ENCODE data around the gene PSPC1. TPM values are rescaled to one million over a fixed set of nuclear protein-coding genes. Genes with fewer than 3 reads are reported as not detected.

PSPC1 gene
- total RNA-seq, 1 donor from 2014 or later, result 77.0 TPM

- Histone ChIP-seq H3K9me3 (ENCODE audit: low read depth) (no peaks in the 10 kb centered on the region), H3K4me1 (peaks cover 9% of the 10 kb centered on the region), H3K27ac (no peak overlapping the region), H2AFZ (replicated peaks) (no peak overlapping the region), H3K9ac (no peak overlapping the region), H3K79me2 (ENCODE audit: low read depth) (peaks cover 100% of the 10 kb centered on the region), H3K4me3 (no peak overlapping the region), H3K4me2 (no peak overlapping the region), H3F3A (ENCODE audit: low read depth) (peaks cover 13% of the 10 kb centered on the region), H3K36me3 (peaks cover 26% of the 10 kb centered on the region), H4K20me1 (ENCODE audit: low read depth) (peaks cover 95% of the 10 kb centered on the region), H3K27me3 (no peaks in the 10 kb centered on the region)
- Mint-ChIP-seq H3K9me3 (no peaks in the 10 kb centered on the region), H3K36me3 (peaks cover 50% of the 10 kb centered on the region), H3K27me3 (ENCODE audit: insufficient read depth, low read depth) (peaks cover 4% of the 10 kb centered on the region), H3K27ac (no peak overlapping the region), H3K4me1 (peaks cover 6% of the 10 kb centered on the region), H3K4me3 (no peak overlapping the region)
- TF ChIP-seq CTCF (IDR thresholded peaks at IDR 0.05), result no peak
- no peak for TF ChIP-seq EZH2phosphoT487 (IDR thresholded peaks at IDR 0.05)
- no peak for TF ChIP-seq EZH2 (IDR thresholded peaks at IDR 0.05)
- DNase-seq (ENCODE audit: low spot score), result no peak
Observed at GRCh38 chr13:19769854-19770253, 12.9 kb downstream of the PSPC1 start.

- peaks cover 100% of the 10 kb centered on the region for H3K79me2 ChIP-seq (ENCODE audit: low read depth)
- TF ChIP-seq EZH2phosphoT487 (IDR thresholded peaks at IDR 0.05), result no peak
- no peak for TF ChIP-seq CTCF (IDR thresholded peaks at IDR 0.05)
- TF ChIP-seq EZH2 (IDR thresholded peaks at IDR 0.05), result no peak
- peaks cover 4% of the 10 kb centered on the region for H3K27me3 Mint-ChIP-seq (ENCODE audit: insufficient read depth, low read depth)
- no peak overlapping the region for H3K9ac ChIP-seq
- peak overlapping the region; percentile 7 for H3K27ac ChIP-seq
- H3K4me2 ChIP-seq, result peak overlapping the region; percentile 19
- peaks cover 50% of the 10 kb centered on the region for H3K36me3 Mint-ChIP-seq
- H2AFZ ChIP-seq (replicated peaks), result no peak overlapping the region
- H3K4me1 Mint-ChIP-seq, result peaks cover 6% of the 10 kb centered on the region
- no peaks in the 10 kb centered on the region for H3K27me3 ChIP-seq
- peaks cover 26% of the 10 kb centered on the region for H3K36me3 ChIP-seq
- H3K9me3 ChIP-seq (ENCODE audit: low read depth), result no peaks in the 10 kb centered on the region
- DNase-seq (ENCODE audit: low spot score), result no peak
- no peak overlapping the region for H3K4me3 Mint-ChIP-seq
- H4K20me1 ChIP-seq (ENCODE audit: low read depth), result peaks cover 95% of the 10 kb centered on the region
- peaks cover 13% of the 10 kb centered on the region for H3F3A ChIP-seq (ENCODE audit: low read depth)
- no peak overlapping the region for H3K4me3 ChIP-seq
- H3K9me3 Mint-ChIP-seq, result no peaks in the 10 kb centered on the region
- peaks cover 9% of the 10 kb centered on the region for H3K4me1 ChIP-seq
- no peak overlapping the region for H3K27ac Mint-ChIP-seq
Observed at GRCh38 chr13:19767966-19768365, 14.8 kb downstream of the PSPC1 start.

GRCh38 chr13:19766591-19766990, 16.2 kb downstream of the PSPC1 start:
- Mint-ChIP-seq H3K9me3 (no peaks in the 10 kb centered on the region), H3K27me3 (ENCODE audit: insufficient read depth, low read depth) (peaks cover 7% of the 10 kb centered on the region), H3K4me3 (no peak overlapping the region), H3K27ac (no peak overlapping the region), H3K36me3 (peaks cover 47% of the 10 kb centered on the region), H3K4me1 (peaks cover 6% of the 10 kb centered on the region)
- TF ChIP-seq CTCF (IDR thresholded peaks at IDR 0.05) (no peak), EZH2phosphoT487 (IDR thresholded peaks at IDR 0.05) (no peak), EZH2 (IDR thresholded peaks at IDR 0.05) (no peak)
- Histone ChIP-seq H3K79me2 (ENCODE audit: low read depth) (peaks cover 100% of the 10 kb centered on the region), H2AFZ (replicated peaks) (no peak overlapping the region), H3K27ac (peak overlapping the region; percentile 27), H3K9ac (no peak overlapping the region), H3K4me3 (no peak overlapping the region), H3F3A (ENCODE audit: low read depth) (peaks cover 13% of the 10 kb centered on the region), H3K4me1 (peaks cover 9% of the 10 kb centered on the region), H3K4me2 (peak overlapping the region; percentile 19), H3K9me3 (ENCODE audit: low read depth) (no peaks in the 10 kb centered on the region), H4K20me1 (ENCODE audit: low read depth) (peaks cover 99% of the 10 kb centered on the region), H3K36me3 (peaks cover 18% of the 10 kb centered on the region), H3K27me3 (no peaks in the 10 kb centered on the region)
- DNase-seq (ENCODE audit: low spot score), result peak; percentile 68
